22Rv1 (cell line): ENCODE measurements around the gene HOMER3.

Experiments used
- CTCF ChIP-seq: fragments of 450-650 bp; IDR thresholded peaks from 2 replicates; pipeline ENCODE4 v1.5.1; 2017; ENCODE audit warnings: mild to moderate bottlenecking
- ZFX ChIP-seq: fragments of 450-650 bp; IDR thresholded peaks from 2 replicates; pipeline ENCODE4 v1.6.1; 2017; ENCODE audit warnings: antibody characterized with exemption, borderline replicate concordance

GRCh38 chr19:18886972-18887371, 54.0 kb downstream of the HOMER3 start:
- TF ChIP-seq CTCF (no peak), ZFX (no peak)
